IPS DF 19.7 (cell line): ENCODE data around the gene CFAP61.
"Not testable (repeated sequence)": the region's sequence is repeated elsewhere in the genome, so short reads cannot be mapped to it uniquely, and the experiment has no call there.

Experiments used
- DNase-seq: peaks from one replicate; pipeline ENCODE4 v3.0.0-alpha.2; 2013; ENCODE audit warnings: low read depth, low spot score

CFAP61 gene, protein sequence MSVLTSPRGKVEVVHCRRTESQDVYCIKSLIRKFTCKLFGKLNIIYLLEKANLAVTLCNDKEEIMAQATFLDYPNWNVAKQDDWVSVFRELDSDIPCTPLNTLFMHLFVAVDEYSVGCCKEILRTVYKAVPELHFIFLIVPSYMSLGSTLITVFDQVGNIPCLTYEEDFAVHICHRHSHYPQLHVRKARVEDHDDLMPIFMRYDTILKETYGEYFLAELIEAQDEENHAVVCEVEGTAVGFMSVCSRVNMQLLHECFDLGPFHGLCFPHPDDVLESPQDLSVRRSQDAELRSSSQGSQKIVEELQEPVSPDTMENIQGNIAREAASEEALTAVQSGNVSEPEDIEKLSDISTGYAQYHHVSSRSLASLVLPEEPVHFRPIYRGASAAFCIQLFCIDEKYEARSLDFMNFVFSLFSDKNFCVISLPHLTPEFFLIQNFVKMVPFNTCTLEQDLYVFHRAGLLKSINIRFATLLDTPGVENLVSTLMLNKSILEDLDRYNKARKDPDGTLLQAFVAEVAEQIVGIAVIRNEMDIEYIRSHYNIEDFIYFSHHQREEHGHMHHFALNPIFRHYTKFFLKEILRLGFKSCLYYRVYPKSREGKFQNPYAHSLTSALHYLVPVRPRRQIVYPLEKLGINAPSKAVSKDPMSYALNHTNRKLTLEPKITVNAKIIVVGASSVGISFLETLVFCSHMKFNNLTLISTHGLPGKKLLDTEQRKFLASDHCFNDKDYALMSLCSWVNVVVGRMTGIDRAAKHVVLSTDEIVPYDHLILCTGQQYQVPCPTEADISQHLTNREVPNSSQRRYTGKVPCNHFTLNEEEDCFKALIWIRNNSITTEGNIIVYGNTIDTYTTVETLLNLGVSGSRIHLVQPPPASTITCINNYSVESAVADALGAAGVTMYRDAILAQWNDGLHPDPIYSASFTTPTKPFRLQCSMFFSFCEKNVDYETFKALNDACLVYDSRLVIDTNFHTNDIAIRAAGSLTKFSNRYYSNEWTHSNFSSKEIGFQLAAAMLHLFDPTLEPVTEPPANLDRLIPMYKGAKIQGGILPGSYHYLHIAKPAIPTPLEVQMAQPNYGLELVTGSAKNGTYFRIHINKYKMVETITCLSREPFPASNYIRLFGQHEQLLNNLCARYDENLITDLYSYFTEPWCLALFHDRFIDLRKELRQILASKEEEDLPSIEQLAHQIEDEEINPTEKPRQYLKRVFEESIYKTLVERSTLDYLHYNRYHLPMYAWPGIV

GRCh38 chr20:20052074-20052970, at the start of gene CFAP61, which contains the start of gene CRNKL1:
Gene CFAP61, plus strand, starts transcription at chr20:20052532. Its CDS starts 4,122 bp downstream, at chr20:20056654.
Gene CRNKL1, minus strand, starts transcription at chr20:20052466. Its CDS starts 124 bp downstream, at chr20:20052342.
- DNase-seq: peak; percentile 86

DNA sequence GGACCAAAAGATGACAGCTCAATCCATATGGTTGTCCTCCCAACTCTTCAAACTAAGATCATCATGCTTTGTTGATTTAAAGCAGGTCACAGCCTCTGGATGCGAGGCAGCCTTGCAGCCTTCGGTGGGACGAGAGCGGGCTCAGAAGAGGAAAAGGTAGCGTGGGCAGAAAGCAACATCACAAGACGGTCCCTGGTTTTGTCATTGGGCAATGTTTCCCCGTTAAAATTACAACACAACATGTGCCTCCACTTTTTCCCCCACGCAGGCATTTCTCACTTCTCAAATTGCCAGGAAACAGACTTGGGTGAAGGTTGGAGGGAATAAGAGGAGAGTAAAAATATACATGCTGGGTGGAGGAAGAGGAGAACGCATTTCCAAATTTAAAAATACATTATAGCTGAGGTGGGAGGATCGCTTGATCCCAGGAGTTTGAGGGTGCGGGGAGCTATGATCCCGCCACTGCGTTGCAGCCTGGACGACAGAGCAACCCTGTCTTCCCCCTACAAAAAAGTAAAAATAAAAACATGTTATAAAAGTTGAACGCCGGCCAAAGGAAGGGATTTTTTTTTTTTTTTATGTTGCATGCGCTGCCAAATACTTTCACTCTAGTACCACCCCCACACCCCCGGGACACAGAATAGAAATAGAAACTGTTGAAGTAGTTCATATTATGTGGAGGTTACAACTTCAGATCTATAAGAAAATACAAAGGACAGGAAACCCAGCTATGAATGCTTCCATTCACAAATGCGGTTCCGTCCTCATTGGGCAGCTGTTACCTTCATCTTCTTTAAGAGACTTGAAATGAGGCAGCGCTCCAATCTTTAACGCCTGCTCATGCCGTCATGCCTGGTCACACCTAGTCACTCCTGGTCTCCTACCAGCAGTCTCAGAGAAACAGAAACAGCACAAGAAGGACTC, 49.0 kb upstream of the CFAP61 start:
- DNase-seq: no peak

- not testable (repeated sequence) for DNase-seq
Observed at GRCh38 chr20:20003955-20004322, 48.4 kb upstream of the CFAP61 start.

GRCh38 chr20:20005342-20005741, 47.0 kb upstream of the CFAP61 start:
- no peak for DNase-seq

- no peak for DNase-seq
Observed at GRCh38 chr20:20009784-20010253, 42.5 kb upstream of the CFAP61 start.

GRCh38 chr20:20010639-20011500, 41.5 kb upstream of the CFAP61 start:
- DNase-seq: no peak

DNA sequence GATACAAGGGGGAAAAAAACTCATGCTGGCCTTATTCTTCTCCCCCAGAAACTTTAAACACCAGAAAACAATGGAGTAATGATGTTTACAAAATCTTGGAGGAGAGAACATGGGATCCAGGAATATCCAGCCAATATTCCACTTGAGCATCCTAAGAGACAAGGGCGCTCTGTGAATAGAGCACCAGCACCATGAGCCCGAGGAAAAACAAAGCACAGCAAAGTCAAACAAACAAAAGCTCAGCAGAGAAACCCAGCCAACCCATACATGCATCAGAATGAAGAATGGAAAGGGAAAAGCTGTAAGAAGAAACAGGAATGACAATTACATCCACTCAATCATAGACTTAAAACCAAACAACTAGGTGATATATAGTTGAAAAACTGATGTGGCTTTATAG, 39.8 kb upstream of the CFAP61 start:
- no peak for DNase-seq

GRCh38 chr20:20014659-20015058, 37.7 kb upstream of the CFAP61 start:
- DNase-seq: no peak

- peak; percentile 75 for DNase-seq
Observed at GRCh38 chr20:20017001-20017843, 35.1 kb upstream of the CFAP61 start, which contains the start of gene NAA20. Gene NAA20, plus strand, starts transcription at chr20:20017362. Its CDS starts 35 bp downstream, at chr20:20017397.

GRCh38 chr20:20017844-20018185, 34.5 kb upstream of the CFAP61 start:
- DNase-seq: no peak

- DNase-seq: no peak
Observed at GRCh38 chr20:20018366-20018765, 34.0 kb upstream of the CFAP61 start.

DNA sequence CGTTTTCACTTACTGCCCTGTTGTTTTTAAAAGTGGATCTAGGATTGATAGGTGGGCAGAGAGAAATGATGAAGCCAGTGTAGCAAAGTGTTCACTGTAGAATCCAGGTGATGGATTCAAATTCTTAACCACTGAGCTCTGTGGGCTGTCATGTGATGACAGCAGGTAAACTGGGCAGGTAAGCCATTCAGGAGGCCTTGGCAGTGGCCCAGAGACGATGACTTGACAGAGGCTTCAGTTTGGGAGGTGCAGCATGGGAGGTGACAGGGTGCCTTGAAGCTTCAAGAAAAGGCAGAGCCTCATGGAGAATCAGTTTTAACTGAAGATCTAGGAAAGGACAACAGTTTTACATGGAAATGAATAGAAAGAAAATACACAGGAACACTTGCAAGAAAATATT, 33.2 kb upstream of the CFAP61 start:
- no peak for DNase-seq

- DNase-seq: no peak
Observed at GRCh38 chr20:20020908-20021307, 31.4 kb upstream of the CFAP61 start.

- no peak for DNase-seq
Observed at GRCh38 chr20:20021835-20022234, 30.5 kb upstream of the CFAP61 start.

GRCh38 chr20:20022498-20022897, 29.8 kb upstream of the CFAP61 start:
- DNase-seq: no peak

DNA sequence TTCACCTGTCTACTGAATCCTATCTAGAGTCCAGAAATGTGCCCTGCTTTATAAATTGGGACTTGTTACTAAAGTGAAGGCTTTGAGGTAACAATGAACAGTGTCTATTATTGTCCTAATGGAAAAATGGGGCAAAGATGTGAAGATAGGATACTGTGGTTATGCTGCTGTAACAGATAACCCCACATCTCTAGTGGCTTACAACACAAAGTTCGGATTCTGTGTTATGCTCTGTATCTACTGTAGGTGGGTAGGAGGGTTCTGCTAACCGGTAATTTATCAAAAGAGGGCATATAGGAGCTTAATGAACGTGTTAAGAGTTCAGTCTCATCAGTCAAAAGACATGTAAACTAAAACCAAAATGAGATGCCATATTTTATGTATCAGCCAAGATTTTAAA, 28.9 kb upstream of the CFAP61 start:
- DNase-seq: no peak

- DNase-seq: no peak
Observed at GRCh38 chr20:20024942-20025341, 27.4 kb upstream of the CFAP61 start.

- no peak for DNase-seq
Observed at GRCh38 chr20:20027284-20027683, 25.0 kb upstream of the CFAP61 start.
